D721Med (cell line): ENCODE measurements around the gene PRMT7.
A peak's percentile ranks its signal among the peaks of the same experiment; 100 is the strongest.

Experiments
- DNase-seq: peaks from one replicate; pipeline ENCODE4 v3.0.0; 2011; ENCODE audit warnings: low spot score; ENCODE audit not compliant: insufficient read length
- FAIRE-seq: peaks from 2 replicates; lab custom pipeline; 2011; peaks lifted over from hg19 to GRCh38; lab: Jason Lieb, UNC
- TF ChIP-seq, protein P1 (sequence below): IDR thresholded peaks from 2 replicates; pipeline ENCODE4 v1.5.1; 2012; ENCODE audit warnings: mild to moderate bottlenecking, control low read depth; ENCODE audit not compliant: insufficient read depth; ENCODE audit errors: missing control alignments

The PRMT7 gene

DNA sequence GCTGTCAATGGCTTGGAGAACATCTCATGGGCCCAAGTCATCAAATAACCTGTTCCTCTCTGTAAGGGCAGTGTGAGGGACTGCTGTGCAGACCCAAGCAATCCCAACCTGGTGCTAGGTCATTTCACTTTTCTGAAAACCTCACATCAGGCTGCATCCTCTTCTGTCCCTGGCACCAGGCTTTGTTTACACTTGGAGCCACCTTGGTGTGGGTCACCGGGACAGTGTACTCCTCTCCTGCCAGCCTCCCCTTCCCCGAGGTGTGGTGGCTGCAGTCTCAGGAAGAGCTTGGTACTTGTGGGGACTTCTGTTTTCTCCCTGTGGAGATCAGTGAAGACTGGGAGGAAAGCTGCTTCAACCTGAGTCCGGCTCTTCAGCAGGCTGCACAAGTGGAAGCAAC, 12.5 kb upstream of the PRMT7 start:
- TF ChIP-seq, protein P1, sequence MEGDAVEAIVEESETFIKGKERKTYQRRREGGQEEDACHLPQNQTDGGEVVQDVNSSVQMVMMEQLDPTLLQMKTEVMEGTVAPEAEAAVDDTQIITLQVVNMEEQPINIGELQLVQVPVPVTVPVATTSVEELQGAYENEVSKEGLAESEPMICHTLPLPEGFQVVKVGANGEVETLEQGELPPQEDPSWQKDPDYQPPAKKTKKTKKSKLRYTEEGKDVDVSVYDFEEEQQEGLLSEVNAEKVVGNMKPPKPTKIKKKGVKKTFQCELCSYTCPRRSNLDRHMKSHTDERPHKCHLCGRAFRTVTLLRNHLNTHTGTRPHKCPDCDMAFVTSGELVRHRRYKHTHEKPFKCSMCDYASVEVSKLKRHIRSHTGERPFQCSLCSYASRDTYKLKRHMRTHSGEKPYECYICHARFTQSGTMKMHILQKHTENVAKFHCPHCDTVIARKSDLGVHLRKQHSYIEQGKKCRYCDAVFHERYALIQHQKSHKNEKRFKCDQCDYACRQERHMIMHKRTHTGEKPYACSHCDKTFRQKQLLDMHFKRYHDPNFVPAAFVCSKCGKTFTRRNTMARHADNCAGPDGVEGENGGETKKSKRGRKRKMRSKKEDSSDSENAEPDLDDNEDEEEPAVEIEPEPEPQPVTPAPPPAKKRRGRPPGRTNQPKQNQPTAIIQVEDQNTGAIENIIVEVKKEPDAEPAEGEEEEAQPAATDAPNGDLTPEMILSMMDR, result no peak
- DNase-seq, result no peak
- FAIRE-seq, result no peak

- no peak for DNase-seq
- no peak for FAIRE-seq
- TF ChIP-seq, protein P1, result peak; percentile 20
Observed at GRCh38 chr16:68298907-68299561, 11.8 kb upstream of the PRMT7 start.

DNA sequence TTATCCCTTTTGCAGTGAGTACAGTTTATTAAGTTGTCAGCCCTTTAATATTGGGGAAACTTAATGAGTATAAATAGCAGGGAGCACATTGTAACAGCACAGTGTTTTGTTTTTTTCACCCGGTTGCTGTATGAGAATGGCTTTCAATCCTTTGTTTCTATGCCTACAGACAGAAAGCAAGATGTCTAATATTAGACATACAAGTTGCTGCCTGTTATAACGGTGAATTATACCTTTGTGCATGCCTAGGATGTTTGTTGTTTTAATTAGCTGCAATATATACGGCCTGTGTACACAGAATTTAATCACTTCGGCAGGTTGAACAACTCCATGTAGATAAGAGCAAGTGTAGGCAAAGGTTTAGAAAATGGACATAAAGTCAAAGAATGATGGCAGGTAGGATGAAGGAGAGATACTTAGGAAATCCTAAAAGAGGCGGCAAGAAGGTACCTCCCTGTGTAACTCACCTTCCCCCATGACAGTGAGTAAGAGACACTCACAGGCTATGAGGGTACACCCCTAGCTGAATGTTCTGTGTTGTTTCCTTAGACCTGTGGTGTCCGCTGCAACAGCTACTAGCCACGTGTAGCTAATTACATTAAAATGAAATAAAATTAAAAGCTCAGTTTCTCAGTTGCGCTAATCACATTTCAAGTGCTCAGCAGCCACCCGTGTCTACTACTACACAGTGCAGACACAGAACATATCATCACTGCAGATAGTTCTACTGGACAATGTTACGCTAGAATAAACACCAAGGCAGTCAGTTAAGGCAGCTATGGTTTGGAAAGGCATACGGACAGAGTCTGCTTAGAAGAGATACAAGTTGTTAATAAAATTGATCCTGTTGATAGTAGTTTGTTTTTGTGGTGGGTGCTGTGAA, 11.0 kb upstream of the PRMT7 start:
- TF ChIP-seq, protein P1, result no peak
- FAIRE-seq, result no peak
- DNase-seq, result no peak

DNA sequence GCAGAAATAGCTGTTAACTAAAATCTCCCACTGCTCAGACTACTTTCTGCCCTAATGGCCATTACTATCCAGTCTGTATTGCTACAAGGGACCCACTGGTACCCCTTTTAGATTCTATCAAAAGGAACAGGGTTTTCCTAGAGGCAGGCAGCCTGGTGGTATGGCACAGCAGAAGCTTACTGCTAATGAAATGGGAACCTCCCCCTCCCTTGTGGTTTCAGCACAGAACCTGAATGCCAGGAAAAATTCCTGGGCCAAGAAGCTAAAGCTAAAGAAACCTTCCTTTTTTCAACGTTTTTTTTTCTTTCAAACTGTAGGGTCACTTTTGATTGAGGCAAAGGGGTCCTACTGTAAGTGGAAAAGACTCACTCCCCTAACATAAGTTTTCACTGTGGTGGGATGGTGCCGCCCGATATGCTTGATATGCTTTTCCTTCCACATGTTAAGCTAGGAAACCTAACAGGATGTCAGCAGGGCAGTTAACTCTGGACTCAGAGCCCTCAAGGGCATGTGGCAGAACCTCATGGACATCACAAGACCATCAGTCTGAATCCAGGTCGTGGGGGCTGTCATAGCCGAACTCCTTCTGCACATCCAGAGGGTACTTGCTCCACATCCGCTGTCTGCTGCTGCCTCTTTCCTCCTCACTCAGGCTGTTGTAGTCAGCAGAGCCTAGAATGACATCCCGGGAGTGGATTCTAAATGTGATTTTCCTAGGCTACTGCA, 9.9 kb upstream of the PRMT7 start:
- FAIRE-seq (no peak), DNase-seq (no peak)
- TF ChIP-seq, protein P1, result no peak

- TF ChIP-seq, protein P1, result no peak
- FAIRE-seq (no peak), DNase-seq (no peak)
Observed at GRCh38 chr16:68306633-68307032, 4.2 kb upstream of the PRMT7 start.

DNA sequence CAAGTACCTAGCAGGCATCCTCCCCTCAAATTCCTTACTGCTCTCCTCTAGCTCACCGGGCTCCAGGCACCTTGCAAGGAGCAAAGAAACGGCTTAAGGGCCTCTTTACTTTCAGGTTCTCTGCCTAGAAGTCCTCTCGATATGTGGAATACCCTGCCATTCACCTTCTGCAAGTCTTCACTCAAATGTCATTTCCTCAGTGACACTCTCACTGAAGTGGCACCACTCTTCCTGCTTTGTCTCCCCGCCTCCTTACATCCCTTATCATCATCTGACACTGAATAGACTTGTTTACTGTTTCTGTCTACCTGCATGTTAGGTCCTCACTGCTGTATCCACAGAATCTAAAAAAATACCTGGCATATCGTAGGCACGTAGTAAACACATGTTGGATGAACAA, 1.0 kb upstream of the PRMT7 start:
- DNase-seq, result no peak
- no peak for FAIRE-seq

More for the DNA sequence above, 1.0 kb upstream of the PRMT7 start:
- TF ChIP-seq, protein P1, result no peak
